HUES48 (cell line): ENCODE measurements around the gene DAD1.
"Not testable (repeated sequence)": the region's sequence is repeated elsewhere in the genome, so short reads cannot be mapped to it uniquely, and the experiment has no call there.

Experiments used
- H3K27ac ChIP-seq: one replicate; pipeline ENCODE4 v1.7.0; 2013; ENCODE audit warnings: low read depth, low read length, inconsistent platforms
- H3K27me3 ChIP-seq: 2 replicates; pipeline ENCODE4 v1.6.1; 2013; ENCODE audit warnings: mild to moderate bottlenecking, low read length; ENCODE audit not compliant: control insufficient read depth, insufficient read depth
- H3K36me3 ChIP-seq: 2 replicates; pipeline ENCODE4 v1.6.1; 2013; ENCODE audit warnings: low read length; ENCODE audit not compliant: control insufficient read depth, insufficient read depth
- H3K4me1 ChIP-seq: 2 replicates; pipeline ENCODE4 v1.6.1; 2013; ENCODE audit warnings: mild to moderate bottlenecking, low read length; ENCODE audit not compliant: control insufficient read depth, insufficient read depth
- H3K4me3 ChIP-seq: 2 replicates; pipeline ENCODE4 v1.5.1; 2013; ENCODE audit warnings: mild to moderate bottlenecking, low read depth, low read length
- H3K9ac ChIP-seq: 2 replicates; pipeline ENCODE4 v1.6.1; 2013; ENCODE audit warnings: mild to moderate bottlenecking, low read depth, low read length, moderate library complexity
- H3K9me3 ChIP-seq: 2 replicates; pipeline ENCODE4 v1.6.1; 2013; ENCODE audit warnings: low read length; ENCODE audit not compliant: control insufficient read depth, insufficient read depth

Gene DAD1

GRCh38 chr14:22544406-22544805, 44.6 kb downstream of the DAD1 start:
- Histone ChIP-seq H3K36me3 (no peaks in the 10 kb centered on the region), H3K9ac (no peak overlapping the region), H3K4me3 (no peak overlapping the region), H3K4me1 (peaks cover 15% of the 10 kb centered on the region), H3K9me3 (no peaks in the 10 kb centered on the region), H3K27ac (no peak overlapping the region), H3K27me3 (no peaks in the 10 kb centered on the region)

GRCh38 chr14:22543570-22544357, 45.3 kb downstream of the DAD1 start:
- not testable (repeated sequence) for H3K27me3 ChIP-seq, H3K4me3 ChIP-seq, H3K9ac ChIP-seq, H3K9me3 ChIP-seq, H3K27ac ChIP-seq, H3K36me3 ChIP-seq
- H3K4me1 ChIP-seq = peaks cover 15% of the 10 kb centered on the region

- H3K9ac ChIP-seq = no peak overlapping the region
- H3K27ac ChIP-seq = no peak overlapping the region
- peaks cover 15% of the 10 kb centered on the region for H3K4me1 ChIP-seq
- 0 out of 2 replicates have a peak, but pooled peaks cover under 1% of the 10 kb centered on the region for H3K9me3 ChIP-seq
- H3K4me3 ChIP-seq = no peak overlapping the region
- H3K36me3 ChIP-seq = no peaks in the 10 kb centered on the region
- no peaks in the 10 kb centered on the region for H3K27me3 ChIP-seq
Observed at GRCh38 chr14:22542360-22542759, 46.7 kb downstream of the DAD1 start.

DNA sequence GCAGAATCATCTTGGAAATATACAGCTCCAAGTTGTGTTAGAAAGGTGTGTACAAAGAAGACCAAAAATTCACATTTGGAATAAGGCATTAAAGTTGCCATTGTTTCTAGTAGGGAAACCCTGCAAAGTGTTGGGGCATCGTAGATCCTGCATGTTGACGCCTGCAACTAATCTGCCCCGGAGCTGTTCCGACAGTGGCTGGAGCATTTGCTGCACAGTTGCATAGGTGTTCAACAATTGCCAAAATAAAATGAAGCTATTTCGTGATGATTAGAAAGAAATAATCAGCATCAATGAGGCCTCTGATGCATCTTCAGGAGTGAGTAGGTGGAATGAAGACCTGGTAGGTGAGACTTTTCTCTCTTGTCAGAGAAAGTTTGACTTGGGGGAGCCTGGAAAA, 47.3 kb downstream of the DAD1 start:
- H3K9ac ChIP-seq = no peak overlapping the region
- H3K9me3 ChIP-seq = 0 out of 2 replicates have a peak, but pooled peaks cover 2% of the 10 kb centered on the region
- no peaks in the 10 kb centered on the region for H3K36me3 ChIP-seq
- H3K27me3 ChIP-seq = no peaks in the 10 kb centered on the region
- H3K4me1 ChIP-seq = peaks cover 9% of the 10 kb centered on the region
- no peak overlapping the region for H3K4me3 ChIP-seq
- H3K27ac ChIP-seq = no peak overlapping the region

- Histone ChIP-seq H3K27me3 (no peaks in the 10 kb centered on the region), H3K4me1 (0 out of 2 replicates have a peak, but pooled peaks cover under 1% of the 10 kb centered on the region), H3K36me3 (no peaks in the 10 kb centered on the region), H3K27ac (no peak overlapping the region), H3K4me3 (no peak overlapping the region), H3K9ac (no peak overlapping the region), H3K9me3 (0 out of 2 replicates have a peak, but pooled peaks cover 2% of the 10 kb centered on the region)
Observed at GRCh38 chr14:22540811-22541360, 48.1 kb downstream of the DAD1 start.

- Histone ChIP-seq H3K9ac (no peak overlapping the region), H3K36me3 (no peaks in the 10 kb centered on the region), H3K27ac (no peak overlapping the region), H3K4me1 (no peaks in the 10 kb centered on the region), H3K27me3 (no peaks in the 10 kb centered on the region), H3K9me3 (0 out of 2 replicates have a peak, but pooled peaks cover 2% of the 10 kb centered on the region), H3K4me3 (no peak overlapping the region)
Observed at GRCh38 chr14:22540293-22540692, 48.7 kb downstream of the DAD1 start.

DNA sequence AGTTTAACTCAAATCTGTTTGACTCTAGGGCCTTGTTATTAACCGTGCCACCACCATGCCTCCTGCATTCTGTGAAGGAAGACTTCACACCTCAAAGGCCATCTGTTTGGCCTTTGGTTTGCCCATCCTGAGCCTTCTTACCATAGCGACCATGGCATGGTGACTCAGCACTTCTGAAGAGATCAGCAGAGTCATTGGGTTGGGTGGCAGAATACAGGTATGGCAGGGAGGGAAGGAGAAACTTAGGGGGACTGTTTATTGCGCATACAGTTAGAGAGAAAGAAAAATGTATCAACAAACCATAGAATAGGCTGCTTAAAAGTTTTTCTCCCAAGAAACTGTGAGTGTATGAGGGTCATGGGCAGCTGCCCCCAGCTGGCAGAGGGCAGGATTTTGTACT, 49.2 kb downstream of the DAD1 start:
- no peaks in the 10 kb centered on the region for H3K4me1 ChIP-seq
- H3K4me3 ChIP-seq = no peak overlapping the region
- H3K36me3 ChIP-seq = no peaks in the 10 kb centered on the region
- no peak overlapping the region for H3K27ac ChIP-seq
- H3K27me3 ChIP-seq = no peaks in the 10 kb centered on the region
- 0 out of 2 replicates have a peak, but pooled peaks cover 2% of the 10 kb centered on the region for H3K9me3 ChIP-seq
- H3K9ac ChIP-seq = no peak overlapping the region

GRCh38 chr14:22538671-22539228, 50.3 kb downstream of the DAD1 start:
- no peak overlapping the region for H3K9ac ChIP-seq
- no peaks in the 10 kb centered on the region for H3K4me1 ChIP-seq
- no peaks in the 10 kb centered on the region for H3K27me3 ChIP-seq
- no peak overlapping the region for H3K27ac ChIP-seq
- H3K4me3 ChIP-seq = no peak overlapping the region
- no peaks in the 10 kb centered on the region for H3K36me3 ChIP-seq
- 0 out of 2 replicates have a peak, but pooled peaks cover 2% of the 10 kb centered on the region for H3K9me3 ChIP-seq

GRCh38 chr14:22537436-22538310, 51.4 kb downstream of the DAD1 start:
- Histone ChIP-seq H3K27ac (no peak overlapping the region), H3K9me3 (0 out of 2 replicates have a peak, but pooled peaks cover 2% of the 10 kb centered on the region), H3K27me3 (no peaks in the 10 kb centered on the region), H3K4me3 (no peak overlapping the region), H3K9ac (no peak overlapping the region), H3K36me3 (no peaks in the 10 kb centered on the region), H3K4me1 (no peaks in the 10 kb centered on the region)

DNA sequence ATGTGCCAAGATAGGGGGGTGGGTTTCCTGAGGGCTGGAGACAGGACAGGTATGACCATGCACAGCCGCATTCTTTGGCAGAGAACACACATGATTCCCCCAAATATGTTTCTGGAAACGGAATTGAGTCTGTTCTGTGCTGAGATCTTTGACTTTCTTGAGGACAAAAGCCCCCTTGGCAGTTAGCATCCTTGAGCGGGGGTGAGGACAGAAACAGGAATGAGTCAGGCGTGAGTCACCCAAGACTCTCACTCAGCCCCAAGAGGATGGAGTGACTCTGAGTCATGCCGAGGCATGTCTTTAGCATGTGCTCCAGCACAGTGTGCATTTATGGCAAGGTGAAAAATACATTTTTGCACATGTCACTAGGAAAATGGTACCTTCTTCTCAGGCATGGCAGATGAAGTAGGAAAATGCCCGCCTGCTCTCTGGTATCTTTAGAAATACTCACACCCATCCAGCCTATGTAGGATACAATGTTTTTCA, 52.1 kb downstream of the DAD1 start:
- H3K27me3 ChIP-seq = no peaks in the 10 kb centered on the region
- no peaks in the 10 kb centered on the region for H3K4me1 ChIP-seq
- no peak overlapping the region for H3K4me3 ChIP-seq
- peak overlapping the region; percentile 67 for H3K27ac ChIP-seq
- H3K9me3 ChIP-seq = 0 out of 2 replicates have a peak, but pooled peaks cover 2% of the 10 kb centered on the region
- H3K36me3 ChIP-seq = no peaks in the 10 kb centered on the region
- H3K9ac ChIP-seq = no peak overlapping the region
